Activated B cell treated with CpG ODN at 0.5 μM for 24 hours (primary cell): ENCODE measurements around the gene HPS3. TPM values are rescaled to one million over a fixed set of nuclear protein-coding genes. Genes with fewer than 3 reads are reported as not detected.
A peak's percentile ranks its signal among the peaks of the same experiment; 100 is the strongest.

Experiments
- ATAC-seq: fragments of 200-7000 bp; cut with Tn5 transposase; one replicate; pipeline ENCODE4 v1.10.0; 2021; ENCODE audit warnings: low read depth, mild to moderate bottlenecking, moderate library complexity
- CTCF ChIA-PET: fragments of 350-600 bp; sonication (Branson Sonifier 250); formaldehyde crosslinking; loops from one replicate; lab custom pipeline; 2021; ENCODE audit warnings: antibody characterized with exemption; lab: Charles Lee
- POLR2A ChIA-PET: fragments of 350-600 bp; sonication (Branson Sonifier 250); formaldehyde crosslinking; loops from one replicate; lab custom pipeline; 2021; ENCODE audit warnings: antibody characterized with exemption; lab: Charles Lee
- DNase-seq: peaks from one replicate; pipeline ENCODE4 v3.0.0; 2022
- H3K27ac Mint-ChIP-seq: one replicate; pipeline ENCODE4 v1.8.0; 2020; ENCODE audit warnings: mixed read lengths
- H3K27me3 Mint-ChIP-seq: one replicate; pipeline ENCODE4 v1.8.0; 2021; ENCODE audit warnings: mixed read lengths
- H3K36me3 Mint-ChIP-seq: one replicate; pipeline ENCODE4 v1.8.0; 2021; ENCODE audit warnings: low read depth, mixed read lengths
- H3K4me1 Mint-ChIP-seq: one replicate; pipeline ENCODE4 v1.8.0; 2021; ENCODE audit warnings: mixed read lengths
- H3K4me3 Mint-ChIP-seq: one replicate; pipeline ENCODE4 v1.8.0; 2020; ENCODE audit warnings: mild to moderate bottlenecking, mixed read lengths
- H3K9me3 Mint-ChIP-seq: one replicate; pipeline ENCODE4 v1.8.0; 2020; ENCODE audit warnings: mixed read lengths
- intact Hi-C: fragments of 100-400 bp; cut with micrococcal nuclease; formaldehyde crosslinking; loops from one replicate; pipeline ENCODE4 v1.15.1; 2024
- total RNA-seq: library from RNA; stranded (reverse); gene quantifications from 2 replicates; pipeline ENCODE4 v1.2.3, GENCODE V29; 2022
- TF ChIP-seq, protein P1 (sequence below): fragments of 200-600 bp; IDR thresholded peaks from one replicate; pipeline ENCODE4 v1.8.0; 2022; ENCODE audit warnings: antibody characterized with exemption, mild to moderate bottlenecking

Gene HPS3
- total RNA-seq, 1 donor from 2014 or later = 30.1 TPM

DNA sequence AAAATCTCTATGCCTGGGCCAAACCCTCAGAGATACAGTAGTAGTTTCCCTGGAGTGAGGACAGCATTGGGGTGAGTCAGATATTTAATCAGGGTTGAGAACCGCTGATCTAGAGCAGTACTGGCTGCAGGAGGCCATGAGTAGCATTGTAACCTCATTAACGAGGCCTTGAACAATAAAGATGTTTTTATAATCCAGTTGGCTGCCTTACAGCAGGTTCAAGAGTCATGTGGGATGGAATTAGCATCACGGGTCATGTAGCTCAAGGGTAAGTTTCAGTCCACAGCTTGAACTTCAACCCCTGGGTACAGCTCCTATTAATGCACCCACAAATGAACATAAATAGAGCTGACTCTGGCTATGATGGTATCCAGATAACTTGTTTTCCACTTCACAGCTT lies 5.1 kb downstream of the HPS3 start:
- CTCF ChIA-PET = no interaction called here
- H3K4me1 Mint-ChIP-seq = peaks cover 69% of the 10 kb centered on the region
- H3K9me3 Mint-ChIP-seq = no peaks in the 10 kb centered on the region
- DNase-seq = no peak
- H3K27ac Mint-ChIP-seq = no peak overlapping the region
- ATAC-seq = no peak
- POLR2A ChIA-PET = no interaction called here
- H3K4me3 Mint-ChIP-seq = no peak overlapping the region
- intact Hi-C loops = no loop called here
- H3K36me3 Mint-ChIP-seq = peaks cover 24% of the 10 kb centered on the region
- no peaks in the 10 kb centered on the region for H3K27me3 Mint-ChIP-seq
- TF ChIP-seq, protein P1, sequence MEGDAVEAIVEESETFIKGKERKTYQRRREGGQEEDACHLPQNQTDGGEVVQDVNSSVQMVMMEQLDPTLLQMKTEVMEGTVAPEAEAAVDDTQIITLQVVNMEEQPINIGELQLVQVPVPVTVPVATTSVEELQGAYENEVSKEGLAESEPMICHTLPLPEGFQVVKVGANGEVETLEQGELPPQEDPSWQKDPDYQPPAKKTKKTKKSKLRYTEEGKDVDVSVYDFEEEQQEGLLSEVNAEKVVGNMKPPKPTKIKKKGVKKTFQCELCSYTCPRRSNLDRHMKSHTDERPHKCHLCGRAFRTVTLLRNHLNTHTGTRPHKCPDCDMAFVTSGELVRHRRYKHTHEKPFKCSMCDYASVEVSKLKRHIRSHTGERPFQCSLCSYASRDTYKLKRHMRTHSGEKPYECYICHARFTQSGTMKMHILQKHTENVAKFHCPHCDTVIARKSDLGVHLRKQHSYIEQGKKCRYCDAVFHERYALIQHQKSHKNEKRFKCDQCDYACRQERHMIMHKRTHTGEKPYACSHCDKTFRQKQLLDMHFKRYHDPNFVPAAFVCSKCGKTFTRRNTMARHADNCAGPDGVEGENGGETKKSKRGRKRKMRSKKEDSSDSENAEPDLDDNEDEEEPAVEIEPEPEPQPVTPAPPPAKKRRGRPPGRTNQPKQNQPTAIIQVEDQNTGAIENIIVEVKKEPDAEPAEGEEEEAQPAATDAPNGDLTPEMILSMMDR = no peak

DNA sequence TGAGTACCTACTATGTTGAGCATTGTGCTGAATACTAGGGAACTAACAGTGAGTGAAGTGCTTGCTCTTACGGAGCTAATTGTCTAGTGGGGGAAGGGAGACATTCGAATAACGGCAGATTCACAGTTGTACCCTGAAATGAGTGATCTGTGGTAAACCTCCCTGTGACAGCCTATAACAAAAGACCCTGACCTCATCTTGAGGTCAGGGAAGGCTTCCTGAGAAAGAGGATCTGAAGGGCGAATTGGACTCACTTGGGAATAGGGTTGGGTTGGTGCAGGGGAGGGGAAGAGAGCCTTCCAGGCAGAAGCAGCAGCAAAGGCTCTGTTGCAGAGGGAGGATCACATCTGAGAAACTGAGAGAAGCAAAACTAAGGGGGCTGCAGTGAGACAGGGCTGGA lies 13.2 kb downstream of the HPS3 start:
- no peak for ATAC-seq
- no peak for DNase-seq
- ChIA-PET CTCF (interaction anchor here (1.4 kb wide), 1 partner anchor 11 kb away, joined by 4 read pairs; no protein-coding TSS in a partner anchor), POLR2A (interaction anchor here (0.6 kb wide), 1 partner anchor 13 kb away, joined by 3 read pairs; no protein-coding TSS in a partner anchor)
- Mint-ChIP-seq H3K9me3 (no peaks in the 10 kb centered on the region), H3K27ac (peak overlapping the region; percentile 76), H3K36me3 (peaks cover 31% of the 10 kb centered on the region), H3K27me3 (no peaks in the 10 kb centered on the region), H3K4me1 (peaks cover 53% of the 10 kb centered on the region), H3K4me3 (no peak overlapping the region)
- TF ChIP-seq, protein P1 = no peak
- intact Hi-C loops = loop anchor here (10.0 kb wide), 1 partner anchor 1262 kb away; the partner anchor contains the start of gene TSC22D2

DNA sequence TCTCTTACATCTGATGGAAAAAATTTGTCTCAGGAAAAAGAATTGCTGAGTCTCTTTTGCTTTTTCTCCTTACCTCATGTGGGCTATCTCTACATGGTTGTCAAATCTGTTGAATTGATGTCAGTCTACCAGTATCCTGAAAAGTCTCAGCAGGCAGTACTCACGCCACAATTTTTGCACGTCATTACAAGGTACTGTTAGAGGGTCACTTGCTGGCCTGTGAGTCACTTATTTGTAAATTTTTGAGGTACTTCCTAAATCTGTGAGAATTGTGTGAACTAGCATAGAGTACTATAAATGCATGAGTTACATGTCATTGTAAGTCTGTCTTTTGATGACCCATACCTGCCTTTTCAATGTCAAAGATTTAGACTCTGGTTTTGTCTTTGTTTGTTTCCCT lies 15.9 kb downstream of the HPS3 start:
- no peak overlapping the region for H3K27ac Mint-ChIP-seq
- TF ChIP-seq, protein P1 = no peak
- H3K36me3 Mint-ChIP-seq = peaks cover 35% of the 10 kb centered on the region
- H3K27me3 Mint-ChIP-seq = no peaks in the 10 kb centered on the region
- H3K4me3 Mint-ChIP-seq = no peak overlapping the region
- DNase-seq (no peak), ATAC-seq (peak; percentile 40)
- CTCF ChIA-PET = interaction anchor here (0.9 to 1.7 kb wide), 3 partner anchors 25 to 130 kb away, joined by 3 to 10 read pairs (median 4); no protein-coding TSS in a partner anchor
- H3K4me1 Mint-ChIP-seq = peaks cover 34% of the 10 kb centered on the region
- POLR2A ChIA-PET = interaction anchor here (1.0 to 2.6 kb wide), 4 partner anchors 15 to 98 kb away, joined by 3 to 45 read pairs (median 5); partner anchors contain the start of gene HPS3
- intact Hi-C loops = loop anchor here (5.0 to 10.0 kb wide), 3 partner anchors 57 to 1259 kb away; partner anchors contain the start of genes HLTF and TSC22D2
- H3K9me3 Mint-ChIP-seq = no peaks in the 10 kb centered on the region

DNA sequence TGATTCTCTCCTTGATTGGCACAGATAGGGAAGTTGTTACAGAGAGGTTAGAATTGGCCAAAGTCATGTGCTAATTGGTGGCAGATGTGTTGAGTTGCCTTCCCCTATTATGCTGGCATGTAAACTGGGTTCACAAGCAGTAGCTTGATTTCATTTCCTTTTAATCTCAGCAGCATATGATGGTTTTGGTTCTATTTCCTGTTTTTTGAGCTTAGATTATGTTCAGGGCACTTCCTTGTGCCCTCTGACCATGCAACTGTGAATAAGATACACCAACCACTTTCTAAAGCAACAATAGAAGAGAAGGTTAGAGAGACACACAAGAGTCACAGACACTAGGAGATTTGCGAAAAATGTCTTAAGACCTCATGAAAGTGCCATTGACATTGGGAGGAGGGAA lies 16.5 kb downstream of the HPS3 start:
- H3K4me1 Mint-ChIP-seq = peaks cover 32% of the 10 kb centered on the region
- ATAC-seq (peak; percentile 87), DNase-seq (no peak)
- intact Hi-C loops = loop anchor here (1.0 to 10.0 kb wide), 5 partner anchors 17 to 1259 kb away; partner anchors contain the start of genes HLTF, HPS3 and TSC22D2
- peaks cover 34% of the 10 kb centered on the region for H3K36me3 Mint-ChIP-seq
- no peaks in the 10 kb centered on the region for H3K9me3 Mint-ChIP-seq
- no peaks in the 10 kb centered on the region for H3K27me3 Mint-ChIP-seq
- no peak overlapping the region for H3K4me3 Mint-ChIP-seq
- CTCF ChIA-PET = interaction anchor here (0.5 to 1.7 kb wide), 5 partner anchors 16 to 130 kb away, joined by 3 to 10 read pairs (median 4); no protein-coding TSS in a partner anchor
- no peak overlapping the region for H3K27ac Mint-ChIP-seq
- TF ChIP-seq, protein P1 = no peak
- POLR2A ChIA-PET = interaction anchor here (0.7 to 2.6 kb wide), 5 partner anchors 16 to 101 kb away, joined by 3 to 45 read pairs (median 3); partner anchors contain the start of gene HPS3

DNA sequence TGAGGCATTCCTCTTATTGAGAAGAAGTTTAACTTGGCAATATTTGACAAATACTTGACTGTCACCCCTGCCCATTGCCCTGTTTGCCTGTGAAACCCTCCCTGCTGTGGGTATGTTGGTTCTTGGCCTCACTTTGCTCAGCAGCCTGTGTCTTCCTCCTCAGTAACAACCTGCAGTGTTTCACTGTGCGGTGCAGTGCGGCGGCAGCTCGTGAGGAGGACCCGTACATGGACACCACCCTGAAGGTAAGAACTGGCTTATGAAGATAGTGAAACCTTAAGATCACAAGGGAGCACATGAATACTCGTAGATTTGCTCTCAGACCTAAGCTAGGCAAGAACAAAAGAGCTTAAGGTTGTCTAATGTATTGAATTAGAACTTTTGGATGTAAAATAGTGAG lies 21.0 kb downstream of the HPS3 start:
- CTCF ChIA-PET = no interaction called here
- Mint-ChIP-seq H3K4me1 (peaks cover 25% of the 10 kb centered on the region), H3K9me3 (no peaks in the 10 kb centered on the region), H3K36me3 (peaks cover 45% of the 10 kb centered on the region), H3K4me3 (no peak overlapping the region), H3K27ac (no peak overlapping the region), H3K27me3 (no peaks in the 10 kb centered on the region)
- intact Hi-C loops = no loop called here
- ATAC-seq = no peak
- POLR2A ChIA-PET = no interaction called here
- TF ChIP-seq, protein P1 = no peak
- no peak for DNase-seq
